Measurements from ENCODE around the gene HPD. TPM values are rescaled to one million over a fixed set of nuclear protein-coding genes. Genes with fewer than 3 reads are reported as not detected.
A peak's percentile ranks its signal among the peaks of the same experiment; 100 is the strongest.

The HPD gene
- total RNA-seq, 1 experiment from 2014 or later = not detected

- DNase-seq (ENCODE audit: low read depth) = no peak
Measured at GRCh38 chr12:121828826-121829225, 29.8 kb downstream of the HPD start.

GRCh38 chr12:121828306-121828705 is 30.4 kb downstream of the HPD start:
- no peak for DNase-seq (ENCODE audit: low read depth)

- DNase-seq (ENCODE audit: low read depth) = no peak
Measured at GRCh38 chr12:121827351-121828099, 31.1 kb downstream of the HPD start.

- DNase-seq (ENCODE audit: low read depth) = no peak
Measured at GRCh38 chr12:121826318-121827150, 32.1 kb downstream of the HPD start.

- no peak for DNase-seq (ENCODE audit: low read depth)
Measured at GRCh38 chr12:121825041-121825523, 33.6 kb downstream of the HPD start.

- no peak for DNase-seq (ENCODE audit: low read depth)
Measured at GRCh38 chr12:121823727-121824115, 34.9 kb downstream of the HPD start.

GRCh38 chr12:121823101-121823726 is 35.4 kb downstream of the HPD start:
- no peak for DNase-seq (ENCODE audit: low read depth)

GRCh38 chr12:121822393-121823100 is 36.1 kb downstream of the HPD start:
- no peak for DNase-seq (ENCODE audit: low read depth)

GRCh38 chr12:121820056-121820455 is 38.6 kb downstream of the HPD start:
- DNase-seq (ENCODE audit: low read depth) = no peak

GRCh38 chr12:121819212-121819949 is 39.3 kb downstream of the HPD start:
- DNase-seq (ENCODE audit: low read depth) = no peak

GRCh38 chr12:121817648-121818043 is 41.0 kb downstream of the HPD start:
- DNase-seq (ENCODE audit: low read depth) = no peak

- DNase-seq (ENCODE audit: low read depth) = no peak
Measured at GRCh38 chr12:121816925-121817647, 41.6 kb downstream of the HPD start.

- no peak for DNase-seq (ENCODE audit: low read depth)
Measured at GRCh38 chr12:121815263-121815662, 43.4 kb downstream of the HPD start.

GRCh38 chr12:121814429-121815119 is 44.1 kb downstream of the HPD start:
- DNase-seq (ENCODE audit: low read depth) = no peak

- no peak for DNase-seq (ENCODE audit: low read depth)
Measured at GRCh38 chr12:121813951-121814350, 44.7 kb downstream of the HPD start.

GRCh38 chr12:121812921-121813896 is 45.5 kb downstream of the HPD start:
- DNase-seq (ENCODE audit: low read depth) = no peak

- DNase-seq (ENCODE audit: low read depth) = peak; percentile 33
Measured at GRCh38 chr12:121812320-121812871, 46.3 kb downstream of the HPD start.
